ENCODE measurements around the gene KCNJ12. TPM values are rescaled to one million over a fixed set of nuclear protein-coding genes. Genes with fewer than 3 reads are reported as not detected.
"Not testable (repeated sequence)": the region's sequence is repeated elsewhere in the genome, so short reads cannot be mapped to it uniquely, and the experiment has no call there.

KCNJ12 gene
- total RNA-seq, 1 donor from 2014 or later, result 6.7 TPM

GRCh38 chr17:21452377-21453143 lies 76.4 kb downstream of the KCNJ12 start:
- peak; percentile 53 for DNase-seq (ENCODE audit: low read depth)

- DNase-seq (ENCODE audit: low read depth), result no peak
Observed at GRCh38 chr17:21453144-21453898, 77.2 kb downstream of the KCNJ12 start.

GRCh38 chr17:21454006-21454405 lies 77.8 kb downstream of the KCNJ12 start:
- not testable (repeated sequence) for DNase-seq (ENCODE audit: low read depth)

GRCh38 chr17:21454441-21454840 lies 78.3 kb downstream of the KCNJ12 start:
- no peak for DNase-seq (ENCODE audit: low read depth)

GRCh38 chr17:21455761-21456160 lies 79.6 kb downstream of the KCNJ12 start:
- no peak for DNase-seq (ENCODE audit: low read depth)

GRCh38 chr17:21456449-21456848 lies 80.3 kb downstream of the KCNJ12 start:
- not testable (repeated sequence) for DNase-seq (ENCODE audit: low read depth)

- DNase-seq (ENCODE audit: low read depth), result peak; percentile 78
Observed at GRCh38 chr17:21457051-21458026, 81.2 kb downstream of the KCNJ12 start.

GRCh38 chr17:21458054-21458453 lies 81.9 kb downstream of the KCNJ12 start:
- DNase-seq (ENCODE audit: low read depth), result no peak

GRCh38 chr17:21459536-21459935 lies 83.4 kb downstream of the KCNJ12 start:
- no peak for DNase-seq (ENCODE audit: low read depth)

- DNase-seq (ENCODE audit: low read depth), result peak; percentile 18
Observed at GRCh38 chr17:21460358-21460757, 84.2 kb downstream of the KCNJ12 start.

GRCh38 chr17:21462237-21462636 lies 86.1 kb downstream of the KCNJ12 start:
- no peak for DNase-seq (ENCODE audit: low read depth)

- no peak for DNase-seq (ENCODE audit: low read depth)
Observed at GRCh38 chr17:21463204-21463661, 87.1 kb downstream of the KCNJ12 start.

- DNase-seq (ENCODE audit: low read depth), result no peak
Observed at GRCh38 chr17:21463779-21464407, 87.7 kb downstream of the KCNJ12 start.

- DNase-seq (ENCODE audit: low read depth), result no peak
Observed at GRCh38 chr17:21464611-21465021, 88.5 kb downstream of the KCNJ12 start.

- DNase-seq (ENCODE audit: low read depth), result no peak
Observed at GRCh38 chr17:21466550-21466949, 90.4 kb downstream of the KCNJ12 start.

- no peak for DNase-seq (ENCODE audit: low read depth)
Observed at GRCh38 chr17:21467196-21467595, 91.0 kb downstream of the KCNJ12 start.

- DNase-seq (ENCODE audit: low read depth), result no peak
Observed at GRCh38 chr17:21467739-21468490, 91.8 kb downstream of the KCNJ12 start.
